Fibroblast of the aortic adventitia (primary cell): ENCODE measurements around the gene REN. TPM values are rescaled to one million over a fixed set of nuclear protein-coding genes. Genes with fewer than 3 reads are reported as not detected.

ENCODE experiments used
- DNase-seq: peaks from one replicate; pipeline ENCODE4 v3.0.0-alpha.2; 2010; ENCODE audit warnings: low read depth
- H3K4me3 ChIP-seq: 2 replicates; pipeline ENCODE4 v1.5.1; 2011; ENCODE audit warnings: low read depth, mild to moderate bottlenecking, control low read depth, low read length, moderate library complexity
- CTCF ChIP-seq: IDR thresholded peaks from 2 replicates; pipeline ENCODE4 v1.5.1; 2011; ENCODE audit warnings: mild to moderate bottlenecking, low read length, control low read depth, inconsistent platforms; ENCODE audit not compliant: insufficient read depth
- total RNA-seq: library from RNA; depleted of rRNA; stranded (reverse); fragments of >200 nt; gene quantifications from 2 replicates; pipeline ENCODE4 v1.2.3, GENCODE V29; 2012; ENCODE audit warnings: low replicate concordance

The REN gene
- total RNA-seq, 1 donor, result not detected

- no peak for TF ChIP-seq CTCF
- H3K4me3 ChIP-seq, result no peak overlapping the region
- no peak for DNase-seq
Observed at GRCh38 chr1:204180133-204180532, 14.0 kb upstream of the REN start.

GRCh38 chr1:204178487-204179281, 12.5 kb upstream of the REN start:
- H3K4me3 ChIP-seq, result no peak overlapping the region
- DNase-seq, result no peak
- no peak for TF ChIP-seq CTCF

- DNase-seq, result no peak
- TF ChIP-seq CTCF, result no peak
Observed at GRCh38 chr1:204177133-204177532, 11.0 kb upstream of the REN start.

GRCh38 chr1:204176049-204176448, 9.9 kb upstream of the REN start:
- no peak overlapping the region for H3K4me3 ChIP-seq
- no peak for DNase-seq
- TF ChIP-seq CTCF, result no peak

More at GRCh38 chr1:204177133-204177532, 11.0 kb upstream of the REN start:
- H3K4me3 ChIP-seq, result no peak overlapping the region

GRCh38 chr1:204174958-204175357, 8.8 kb upstream of the REN start:
- TF ChIP-seq CTCF, result no peak
- H3K4me3 ChIP-seq, result no peak overlapping the region
- no peak for DNase-seq

- DNase-seq, result no peak
- TF ChIP-seq CTCF, result no peak
- H3K4me3 ChIP-seq, result no peak overlapping the region
Observed at GRCh38 chr1:204172404-204173029, 6.4 kb upstream of the REN start.
